Neutrophil (primary cell): ENCODE results near the gene ANKS1B.

Experiments used
- H3K27ac ChIP-seq: fragments of 200-600 bp; sonication (generic); 2 replicates; pipeline ENCODE4 v1.5.1; 2016; ENCODE audit warnings: mild to moderate bottlenecking, moderate library complexity
- H3K27me3 ChIP-seq: fragments of 200-600 bp; sonication (generic); 2 replicates; pipeline ENCODE4 v1.6.0; 2016; ENCODE audit warnings: mild to moderate bottlenecking
- H3K36me3 ChIP-seq: fragments of 200-600 bp; sonication (generic); 2 replicates; pipeline ENCODE4 v1.5.1; 2017
- H3K4me1 ChIP-seq, 2 experiments: fragments of 200-600 bp in 1 of 2; sonication (generic) in 1 of 2; 1 replicate in 1 of 2; 2 replicates in 1 of 2; pipeline versions ENCODE4 v1.5.1 to v1.6.1; 2013 to 2016; ENCODE audit warnings: low read depth in 1 of 2, low read length in 1 of 2, mild to moderate bottlenecking in 1 of 2, moderate library complexity in 1 of 2; ENCODE audit not compliant: control insufficient read depth in 1 of 2, insufficient read depth in 1 of 2
- H3K4me3 ChIP-seq, 2 experiments: fragments of 200-600 bp in 1 of 2; sonication (generic) in 1 of 2; 1 replicate in 1 of 2; 2 replicates in 1 of 2; pipeline ENCODE4 v1.5.1; 2013 to 2016; ENCODE audit warnings: low read depth in 1 of 2, low read length in 1 of 2, mild to moderate bottlenecking in 1 of 2, moderate library complexity in 1 of 2
- H3K9me3 ChIP-seq: fragments of 200-600 bp; sonication (generic); 2 replicates; pipeline ENCODE4 v1.5.1; 2016
- CTCF ChIP-seq: fragments of 200-600 bp; sonication (generic); IDR thresholded peaks from 2 replicates; pipeline ENCODE4 v1.5.1; 2016; ENCODE audit warnings: antibody characterized with exemption

The ANKS1B gene

GRCh38 chr12:99870085-99870484, 114.7 kb downstream of the ANKS1B start:
- TF ChIP-seq CTCF: no peak
- Histone ChIP-seq H3K27me3 (no peaks in the 10 kb centered on the region), H3K36me3 (no peaks in the 10 kb centered on the region), H3K4me1 (no peaks in the 10 kb centered on the region), H3K9me3 (no peaks in the 10 kb centered on the region), H3K27ac (no peak overlapping the region), H3K4me3 (no peak overlapping the region)

- Histone ChIP-seq H3K27me3 (no peaks in the 10 kb centered on the region), H3K27ac (no peak overlapping the region), H3K9me3 (no peaks in the 10 kb centered on the region), H3K36me3 (no peaks in the 10 kb centered on the region), H3K4me3 (no peak overlapping the region), H3K4me1 (no peaks in the 10 kb centered on the region)
- no peak for TF ChIP-seq CTCF
Measured at GRCh38 chr12:99861731-99862130, 123.0 kb downstream of the ANKS1B start.

GRCh38 chr12:99859126-99859525, 125.6 kb downstream of the ANKS1B start:
- H3K9me3 ChIP-seq: no peaks in the 10 kb centered on the region
- no peak for TF ChIP-seq CTCF
- no peaks in the 10 kb centered on the region for H3K36me3 ChIP-seq
- H3K27ac ChIP-seq: no peak overlapping the region
- H3K4me1 ChIP-seq: no peaks in the 10 kb centered on the region
- H3K4me3 ChIP-seq: no peak overlapping the region
- no peaks in the 10 kb centered on the region for H3K27me3 ChIP-seq

- H3K4me3 ChIP-seq: no peak overlapping the region
- TF ChIP-seq CTCF: no peak
- H3K27ac ChIP-seq: no peak overlapping the region
- no peaks in the 10 kb centered on the region for H3K27me3 ChIP-seq
- H3K9me3 ChIP-seq: no peaks in the 10 kb centered on the region
- H3K4me1 ChIP-seq: no peaks in the 10 kb centered on the region
- no peaks in the 10 kb centered on the region for H3K36me3 ChIP-seq
Measured at GRCh38 chr12:99852666-99853065, 132.1 kb downstream of the ANKS1B start.

GRCh38 chr12:99847936-99848335, 136.8 kb downstream of the ANKS1B start:
- no peaks in the 10 kb centered on the region for H3K4me1 ChIP-seq
- no peak overlapping the region for H3K4me3 ChIP-seq
- no peak for TF ChIP-seq CTCF
- H3K36me3 ChIP-seq: no peaks in the 10 kb centered on the region
- H3K27ac ChIP-seq: no peak overlapping the region
- H3K27me3 ChIP-seq: no peaks in the 10 kb centered on the region
- H3K9me3 ChIP-seq: no peaks in the 10 kb centered on the region

- no peak for TF ChIP-seq CTCF
- Histone ChIP-seq H3K27me3 (no peaks in the 10 kb centered on the region), H3K4me3 (no peak overlapping the region), H3K36me3 (no peaks in the 10 kb centered on the region), H3K4me1 (no peaks in the 10 kb centered on the region), H3K9me3 (no peaks in the 10 kb centered on the region), H3K27ac (no peak overlapping the region)
Measured at GRCh38 chr12:99834710-99835109, 150.0 kb downstream of the ANKS1B start.
